PC-9 (cell line): ENCODE results near the gene TBCB. TPM values are rescaled to one million over a fixed set of nuclear protein-coding genes. Genes with fewer than 3 reads are reported as not detected.

ENCODE experiments used
- BruUV-seq: library from RNA; stranded (reverse); fragments of 400-500 nt; replicated peaks from 2 replicates; lab custom pipeline; 2021; lab: Mats Ljungman, UMichigan
- CTCF ChIA-PET: fragments of 300-600 bp; sonication (Branson Sonifier 250); formaldehyde crosslinking; loops from one replicate; lab custom pipeline; 2022; ENCODE audit warnings: antibody characterized with exemption; lab: Charles Lee
- POLR2A ChIA-PET: fragments of 300-600 bp; sonication (Branson Sonifier 250); formaldehyde crosslinking; loops from one replicate; lab custom pipeline; 2022; ENCODE audit warnings: antibody characterized with exemption; ENCODE audit not compliant: unreplicated experiment; lab: Charles Lee
- DNase-seq, 2 experiments: peaks; one replicate each; pipeline versions ENCODE4 v3.0.0 to v3.0.0-alpha.2; 2015 to 2022; ENCODE audit warnings: mixed read lengths in 1 of 2
- H2AFZ ChIP-seq: fragments of 200-600 bp; sonication (generic); 2 replicates; pipeline ENCODE4 v1.8.1; 2017; ENCODE audit warnings: antibody characterized with exemption
- H3F3A ChIP-seq: fragments of 200-600 bp; sonication (generic); 2 replicates; pipeline ENCODE4 v1.8.1; 2017; ENCODE audit warnings: antibody characterized with exemption, mild to moderate bottlenecking, low read depth; ENCODE audit not compliant: insufficient read depth
- H3K27ac ChIP-seq: fragments of 200-600 bp; sonication (generic); 2 replicates; pipeline ENCODE4 v1.6.1; 2016; ENCODE audit warnings: mixed run types
- H3K27me3 ChIP-seq: fragments of 200-600 bp; sonication (generic); 2 replicates; pipeline ENCODE4 v1.6.1; 2016; ENCODE audit warnings: low read depth, mixed run types; ENCODE audit not compliant: insufficient read depth
- H3K36me3 ChIP-seq: fragments of 200-600 bp; sonication (generic); 2 replicates; pipeline ENCODE4 v1.6.1; 2016; ENCODE audit warnings: low read depth, mixed run types
- H3K4me1 ChIP-seq: fragments of 200-600 bp; sonication (generic); replicated peaks from 2 replicates; pipeline ENCODE4 v1.6.1; 2016; ENCODE audit warnings: mixed run types; ENCODE audit not compliant: insufficient read depth
- H3K4me2 ChIP-seq: fragments of 200-600 bp; sonication (generic); 2 replicates; pipeline ENCODE4 v1.6.1; 2017; ENCODE audit warnings: mixed run types
- H3K4me3 ChIP-seq: fragments of 200-600 bp; sonication (generic); 2 replicates; pipeline ENCODE4 v1.6.1; 2016; ENCODE audit warnings: mixed run types
- H3K79me2 ChIP-seq: fragments of 200-600 bp; sonication (generic); 2 replicates; pipeline ENCODE4 v1.6.1; 2017; ENCODE audit warnings: low read depth, mixed run types
- H3K9me2 ChIP-seq: fragments of 200-600 bp; sonication (generic); 2 replicates; pipeline ENCODE4 v1.8.1; 2017; ENCODE audit warnings: mild to moderate bottlenecking; ENCODE audit not compliant: insufficient read depth
- H3K9me3 ChIP-seq: fragments of 200-600 bp; sonication (generic); 2 replicates; pipeline ENCODE4 v1.8.1; 2016; ENCODE audit warnings: low read depth; ENCODE audit not compliant: insufficient read depth
- H4K20me1 ChIP-seq: fragments of 200-600 bp; sonication (generic); 2 replicates; pipeline ENCODE4 v1.8.1; 2017; ENCODE audit not compliant: insufficient read depth
- EZH2 ChIP-seq: fragments of 200-600 bp; sonication (generic); IDR thresholded peaks from 2 replicates; pipeline ENCODE4 v1.8.0; 2017; ENCODE audit warnings: antibody characterized with exemption, low read depth
- intact Hi-C: fragments of 100-400 bp; cut with micrococcal nuclease; formaldehyde crosslinking; loops from one replicate; pipeline ENCODE4 v1.10.0; 2022; ENCODE audit not compliant: unreplicated experiment
- total RNA-seq: library from RNA; stranded (reverse); gene quantifications from 2 replicates; pipeline ENCODE4 v1.2.3, GENCODE V29; 2021
- TF ChIP-seq, protein P1 (sequence below): fragments of 200-600 bp; sonication (generic); conservative IDR thresholded peaks from 2 replicates; pipeline ENCODE4 v1.6.1; 2017; ENCODE audit warnings: mixed run types, antibody characterized with exemption, mild to moderate bottlenecking, moderate library complexity

The TBCB gene
- total RNA-seq, 1 experiment from 2014 or later: 126 TPM

DNA sequence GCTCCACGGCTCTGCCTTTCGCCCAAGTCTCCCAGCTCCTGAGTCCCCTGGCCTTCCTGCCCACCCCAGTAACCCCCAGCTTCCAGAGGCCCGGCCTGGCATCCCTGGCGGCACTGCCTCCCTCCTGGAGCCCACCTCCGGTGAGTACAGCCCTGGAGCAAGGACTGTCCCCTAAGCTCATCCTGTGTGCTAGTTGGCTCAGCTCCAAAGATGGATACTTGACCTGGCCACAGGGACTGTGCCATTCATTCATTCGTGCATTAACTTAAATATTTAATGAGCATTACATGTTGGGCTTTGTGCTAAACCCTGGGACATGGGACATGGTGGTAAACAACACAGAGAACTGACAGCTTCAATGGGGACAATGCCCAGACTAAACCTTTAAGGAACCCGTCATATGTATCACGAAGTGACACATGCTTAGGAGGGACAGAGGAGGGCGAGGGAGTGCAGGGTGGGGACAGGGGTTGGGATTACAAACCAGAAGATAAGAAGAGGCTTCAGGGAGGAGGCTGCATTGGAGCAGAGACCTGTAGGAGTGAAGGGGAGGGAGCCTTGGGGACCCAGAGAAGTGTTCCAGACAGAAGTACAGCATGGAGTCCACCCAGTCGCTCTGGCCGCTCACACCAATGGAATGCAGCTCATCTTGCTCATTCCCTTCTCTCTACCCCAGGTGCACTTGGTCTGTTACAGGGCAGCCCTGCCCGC is 11.3 kb upstream of the TBCB start:
- intact Hi-C loops: no loop called here
- H3K79me2 ChIP-seq: no peaks in the 10 kb centered on the region
- no peaks in the 10 kb centered on the region; the same call in 1 of the 2 replicates for H4K20me1 ChIP-seq
- H3K4me3 ChIP-seq: no peak overlapping the region
- no TSS peak for BruUV-seq
- POLR2A ChIA-PET: interaction anchor here (0.5 kb wide), 1 partner anchor 11 kb away, joined by 9 read pairs; the partner anchor contains the start of genes POLR2I and TBCB
- peaks cover 10% of the 10 kb centered on the region for H3K4me1 ChIP-seq
- H3F3A ChIP-seq: no peaks in the 10 kb centered on the region; the same call in 1 of the 2 replicates
- no peaks in the 10 kb centered on the region for H3K9me2 ChIP-seq
- peak; percentile 61 to 68 for DNase-seq
- TF ChIP-seq, protein P1, sequence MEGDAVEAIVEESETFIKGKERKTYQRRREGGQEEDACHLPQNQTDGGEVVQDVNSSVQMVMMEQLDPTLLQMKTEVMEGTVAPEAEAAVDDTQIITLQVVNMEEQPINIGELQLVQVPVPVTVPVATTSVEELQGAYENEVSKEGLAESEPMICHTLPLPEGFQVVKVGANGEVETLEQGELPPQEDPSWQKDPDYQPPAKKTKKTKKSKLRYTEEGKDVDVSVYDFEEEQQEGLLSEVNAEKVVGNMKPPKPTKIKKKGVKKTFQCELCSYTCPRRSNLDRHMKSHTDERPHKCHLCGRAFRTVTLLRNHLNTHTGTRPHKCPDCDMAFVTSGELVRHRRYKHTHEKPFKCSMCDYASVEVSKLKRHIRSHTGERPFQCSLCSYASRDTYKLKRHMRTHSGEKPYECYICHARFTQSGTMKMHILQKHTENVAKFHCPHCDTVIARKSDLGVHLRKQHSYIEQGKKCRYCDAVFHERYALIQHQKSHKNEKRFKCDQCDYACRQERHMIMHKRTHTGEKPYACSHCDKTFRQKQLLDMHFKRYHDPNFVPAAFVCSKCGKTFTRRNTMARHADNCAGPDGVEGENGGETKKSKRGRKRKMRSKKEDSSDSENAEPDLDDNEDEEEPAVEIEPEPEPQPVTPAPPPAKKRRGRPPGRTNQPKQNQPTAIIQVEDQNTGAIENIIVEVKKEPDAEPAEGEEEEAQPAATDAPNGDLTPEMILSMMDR: no peak
- no peak for TF ChIP-seq EZH2
- H3K27me3 ChIP-seq: no peaks in the 10 kb centered on the region
- H3K36me3 ChIP-seq: no peaks in the 10 kb centered on the region
- CTCF ChIA-PET: no interaction called here
- no peaks in the 10 kb centered on the region for H3K9me3 ChIP-seq
- no peak overlapping the region for H2AFZ ChIP-seq
- no peak overlapping the region for H3K27ac ChIP-seq
- H3K4me2 ChIP-seq: peak overlapping the region; percentile 40

DNA sequence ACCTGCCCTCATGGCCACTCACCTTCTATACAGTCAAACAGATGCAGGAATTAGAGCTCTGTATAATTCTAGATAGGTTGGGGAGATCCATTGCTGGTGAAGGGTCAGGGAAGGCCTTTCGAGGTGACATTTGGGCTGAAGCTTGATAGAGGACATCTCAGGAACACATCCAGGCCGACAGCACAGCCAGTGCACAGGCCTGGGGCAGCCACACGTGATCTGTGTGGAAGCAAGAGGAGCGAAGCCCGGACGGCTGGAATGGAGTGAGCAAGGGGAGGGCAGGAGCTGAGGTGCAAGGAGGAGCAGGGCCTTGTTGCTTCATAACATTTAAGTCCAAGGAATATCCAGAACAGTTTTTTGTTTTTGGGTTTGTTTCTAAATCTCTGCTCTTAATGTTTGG is 8.8 kb upstream of the TBCB start:
- intact Hi-C loops: no loop called here
- no peak for DNase-seq
- no TSS peak for BruUV-seq
- no peaks in the 10 kb centered on the region; the same call in 1 of the 2 replicates for H4K20me1 ChIP-seq
- H3K27ac ChIP-seq: no peak overlapping the region
- no peak overlapping the region for H3K4me2 ChIP-seq
- TF ChIP-seq, protein P1: no peak
- TF ChIP-seq EZH2: no peak
- no peaks in the 10 kb centered on the region for H3K9me3 ChIP-seq
- H3K9me2 ChIP-seq: no peaks in the 10 kb centered on the region
- H3K4me3 ChIP-seq: no peak overlapping the region
- H3K27me3 ChIP-seq: no peaks in the 10 kb centered on the region
- no peaks in the 10 kb centered on the region for H3K36me3 ChIP-seq
- peaks cover 10% of the 10 kb centered on the region for H3K4me1 ChIP-seq
- ChIA-PET POLR2A (no interaction called here), CTCF (interaction anchor here (0.6 kb wide), 1 partner anchor 84 kb away, joined by 3 read pairs; no protein-coding TSS in a partner anchor)
- H3F3A ChIP-seq: no peaks in the 10 kb centered on the region; the same call in 1 of the 2 replicates
- no peaks in the 10 kb centered on the region for H3K79me2 ChIP-seq
- H2AFZ ChIP-seq: no peak overlapping the region

DNA sequence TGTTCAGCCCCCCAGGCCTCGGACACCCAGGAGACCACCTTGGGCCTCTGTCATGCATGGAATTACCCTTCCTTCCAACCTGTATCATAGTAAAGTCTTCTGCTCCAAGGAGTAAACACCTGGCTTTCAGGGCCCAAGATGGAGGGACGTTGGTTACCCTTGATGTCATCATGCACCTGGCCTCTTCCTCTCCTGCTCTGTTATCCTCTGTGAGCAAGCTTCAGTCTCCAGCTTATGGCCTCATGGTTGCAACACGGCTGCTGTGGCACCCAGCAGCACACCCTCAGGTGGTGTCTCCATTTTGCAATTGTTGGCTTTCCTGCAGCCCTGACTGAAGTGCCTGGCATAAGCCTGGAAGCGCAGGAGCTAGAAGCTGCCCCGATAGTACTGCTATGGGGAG is 8.3 kb upstream of the TBCB start:
- no peak overlapping the region for H3K4me3 ChIP-seq
- H3K36me3 ChIP-seq: no peaks in the 10 kb centered on the region
- BruUV-seq: no TSS peak
- H3K79me2 ChIP-seq: no peaks in the 10 kb centered on the region
- H2AFZ ChIP-seq: no peak overlapping the region
- DNase-seq: no peak
- H3K27ac ChIP-seq: no peak overlapping the region
- intact Hi-C loops: no loop called here
- no peaks in the 10 kb centered on the region; the same call in 1 of the 2 replicates for H4K20me1 ChIP-seq
- ChIA-PET CTCF (interaction anchor here (0.6 kb wide), 1 partner anchor 83 kb away, joined by 3 read pairs; no protein-coding TSS in a partner anchor), POLR2A (no interaction called here)
- no peaks in the 10 kb centered on the region for H3K27me3 ChIP-seq
- peaks cover 10% of the 10 kb centered on the region for H3K4me1 ChIP-seq
- no peaks in the 10 kb centered on the region for H3K9me2 ChIP-seq
- TF ChIP-seq, protein P1: no peak
- TF ChIP-seq EZH2: no peak
- H3K4me2 ChIP-seq: no peak overlapping the region
- no peaks in the 10 kb centered on the region; the same call in 1 of the 2 replicates for H3F3A ChIP-seq
- no peaks in the 10 kb centered on the region for H3K9me3 ChIP-seq
